Measurements from ENCODE around the gene TLE5.
"Not testable (repeated sequence)": the region's sequence is repeated elsewhere in the genome, so short reads cannot be mapped to it uniquely, and the experiment has no call there.

The TLE5 gene

DNA sequence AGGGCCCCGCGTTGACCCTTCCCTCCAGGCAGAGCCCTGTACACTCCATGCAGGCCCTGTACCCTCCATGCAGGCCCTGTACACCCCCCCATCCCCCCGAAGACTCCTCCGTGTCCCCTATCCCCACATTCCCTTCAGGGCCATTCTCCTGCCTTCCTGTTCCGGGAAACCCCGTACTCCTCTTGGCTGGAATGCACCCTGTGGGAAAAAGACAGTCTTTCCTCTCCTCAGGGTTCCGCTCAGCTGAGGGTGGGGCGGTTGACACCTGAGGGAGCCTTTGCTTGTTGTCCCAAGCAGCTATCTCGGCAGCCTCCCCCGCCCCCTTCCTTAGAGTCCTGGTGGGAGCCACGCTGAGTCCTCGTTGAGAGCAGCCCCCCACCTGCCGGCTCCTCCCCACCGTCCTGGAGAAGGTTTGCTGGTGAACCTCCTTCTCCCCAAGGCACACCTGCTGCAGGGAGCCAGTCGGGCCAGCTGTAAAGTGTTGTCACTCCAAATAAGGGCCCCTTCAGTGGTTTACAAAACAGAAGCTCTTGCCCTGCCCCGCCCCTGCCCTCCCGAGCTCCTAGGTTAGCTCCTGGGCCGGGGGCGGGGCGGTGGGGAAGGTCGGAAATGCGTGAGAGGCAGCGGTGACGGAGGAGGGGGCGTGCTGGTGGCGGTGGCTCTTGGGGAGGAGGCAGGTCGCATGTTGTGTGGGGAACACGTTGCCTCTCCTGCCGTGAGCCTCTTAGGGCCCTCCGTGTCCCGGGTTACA, 33.3 kb upstream of the TLE5 start:
- no peak for DNase-seq

DNA sequence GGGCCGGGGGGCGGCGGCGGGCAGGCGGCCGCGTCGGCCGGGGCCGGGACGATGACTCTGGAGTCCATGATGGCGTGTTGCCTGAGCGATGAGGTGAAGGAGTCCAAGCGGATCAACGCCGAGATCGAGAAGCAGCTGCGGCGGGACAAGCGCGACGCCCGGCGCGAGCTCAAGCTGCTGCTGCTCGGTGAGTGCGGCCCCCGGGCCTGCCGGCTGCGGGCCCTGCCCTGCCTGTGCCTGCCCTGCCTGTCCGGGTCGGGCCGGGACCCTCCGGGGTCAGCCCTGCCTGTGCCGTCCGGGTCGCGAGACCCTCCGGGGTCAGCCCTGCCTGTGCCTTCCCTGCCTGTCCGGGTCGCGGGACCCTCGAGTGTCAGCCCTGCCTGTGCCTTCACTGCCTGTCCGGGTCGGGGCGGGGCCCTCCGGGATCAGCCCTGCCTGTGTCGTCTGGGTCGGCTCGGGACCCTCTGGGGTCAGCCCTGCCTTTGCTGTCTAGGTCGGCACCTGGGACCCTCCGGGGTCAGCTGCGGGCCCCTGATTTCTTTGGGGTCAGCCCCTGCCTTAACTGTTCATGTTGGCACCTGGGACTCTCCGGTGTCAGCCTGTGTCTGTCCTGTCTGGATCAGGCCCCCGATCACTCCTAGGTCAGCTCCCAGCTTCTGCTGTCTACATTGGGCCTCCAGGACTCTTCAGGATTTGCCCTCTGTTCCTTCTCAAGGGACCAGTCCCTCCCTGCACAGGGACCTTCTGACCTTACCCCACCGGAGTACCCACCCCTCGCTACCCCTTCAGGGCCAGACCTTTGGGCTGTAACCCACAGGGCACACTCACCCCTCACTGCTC, 32.5 kb upstream of the TLE5 start:
- no peak for DNase-seq

DNA sequence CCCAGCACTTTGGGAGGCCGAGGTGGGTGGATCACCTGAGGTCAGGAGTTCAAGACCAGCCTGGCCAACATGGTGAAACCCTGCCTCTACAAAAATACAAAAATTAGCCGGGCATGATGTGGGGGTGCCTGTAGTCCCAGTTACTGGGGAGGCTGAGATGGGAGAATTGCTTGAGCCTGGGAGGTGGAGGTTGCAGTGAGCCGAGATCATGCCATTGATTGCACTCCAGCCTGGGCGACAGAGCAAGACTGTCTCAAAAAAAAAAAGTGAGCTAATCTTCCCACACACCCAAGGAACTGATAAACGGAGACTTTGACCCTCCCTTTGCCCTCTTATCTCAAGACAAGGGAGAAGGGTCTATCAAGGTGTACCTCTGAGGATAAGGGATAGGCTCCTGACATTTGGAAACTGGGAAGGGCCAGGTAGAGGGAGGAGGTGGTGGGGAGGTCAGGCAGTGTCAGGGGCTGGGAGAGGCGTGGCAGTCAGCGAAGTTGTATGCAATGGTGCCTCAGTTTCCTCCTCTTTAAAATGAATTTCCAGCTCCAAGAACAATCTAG, 27.1 kb upstream of the TLE5 start:
- not testable (repeated sequence) for DNase-seq

DNA sequence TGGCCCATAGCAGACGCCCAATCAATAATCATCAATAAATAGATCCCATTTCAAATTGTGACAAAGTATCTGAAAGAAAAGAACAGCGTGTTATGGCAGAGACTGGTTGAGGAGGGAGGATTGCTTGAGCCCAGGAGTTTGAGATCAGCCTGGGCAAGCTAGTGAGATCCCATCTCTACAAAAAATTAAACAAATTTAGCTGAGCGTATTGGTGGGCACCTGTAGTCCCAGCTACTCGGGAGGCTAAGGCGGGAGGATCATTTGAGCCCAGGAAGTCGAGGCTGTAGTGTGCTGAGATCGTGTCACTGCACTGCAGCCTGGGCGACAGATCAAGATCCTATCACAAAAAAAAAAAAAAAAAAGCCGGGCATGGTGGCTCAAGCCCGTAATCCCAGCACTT, 25.5 kb upstream of the TLE5 start:
- no peak for DNase-seq

DNA sequence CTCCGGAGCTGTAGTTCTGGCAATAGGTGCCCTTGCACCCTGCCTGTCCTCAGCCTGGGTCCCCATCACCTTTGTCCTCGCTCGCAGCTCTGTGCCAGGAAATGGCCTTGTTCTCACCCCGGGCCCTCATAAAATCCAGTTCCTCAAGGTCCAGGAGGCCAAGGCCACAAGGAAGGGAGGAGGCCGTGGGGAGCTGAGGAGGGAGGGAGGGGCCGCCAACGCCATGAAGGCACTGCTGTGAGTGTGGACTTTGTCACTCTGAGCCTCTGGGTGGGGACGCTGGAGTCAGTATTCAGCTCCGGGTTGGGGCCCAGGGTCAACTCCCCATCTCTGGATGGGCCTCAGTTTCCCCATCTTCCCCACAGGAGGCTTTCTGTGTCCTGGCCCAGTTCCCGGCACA, 22.6 kb upstream of the TLE5 start:
- no peak for DNase-seq

DNA sequence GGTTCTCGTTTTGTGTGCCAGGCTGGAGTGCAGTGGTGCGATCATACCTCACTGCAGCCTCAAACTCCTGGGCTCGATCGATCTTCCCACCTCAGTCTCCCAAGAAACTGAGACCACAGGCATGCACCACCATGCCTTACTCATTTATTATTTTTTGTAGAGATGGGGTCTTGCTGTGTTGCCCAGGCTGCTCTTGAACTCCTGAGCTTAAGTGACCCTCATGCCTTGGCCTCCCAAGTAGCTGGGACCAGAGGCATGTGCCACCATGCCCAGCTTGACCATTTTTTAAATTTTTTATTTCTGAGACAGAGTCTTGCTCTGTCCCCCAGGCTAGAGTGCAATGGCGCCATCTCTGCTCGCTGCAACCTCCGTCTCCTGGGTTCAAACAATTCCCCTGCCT, 21.7 kb upstream of the TLE5 start:
- no peak for DNase-seq

DNA sequence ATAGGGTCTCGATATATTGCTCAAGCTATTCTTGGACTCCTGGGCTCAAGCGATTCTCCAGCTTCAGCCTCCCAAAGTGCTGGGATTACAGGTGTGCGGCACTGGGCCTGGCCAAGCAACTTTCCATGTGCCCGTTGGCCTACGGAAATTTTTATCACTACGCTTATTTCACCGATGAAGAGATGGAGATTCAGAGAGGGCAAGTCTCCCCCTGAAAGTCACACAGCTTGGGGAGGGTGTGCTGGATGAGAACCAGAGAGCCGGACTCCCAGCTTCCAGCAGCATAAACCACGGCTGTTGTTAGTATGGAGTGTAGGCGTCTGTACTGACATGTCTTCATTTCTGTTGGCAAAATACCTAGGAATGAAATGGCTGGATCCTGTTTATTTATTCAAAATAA, 20.0 kb upstream of the TLE5 start:
- no peak for DNase-seq

DNA sequence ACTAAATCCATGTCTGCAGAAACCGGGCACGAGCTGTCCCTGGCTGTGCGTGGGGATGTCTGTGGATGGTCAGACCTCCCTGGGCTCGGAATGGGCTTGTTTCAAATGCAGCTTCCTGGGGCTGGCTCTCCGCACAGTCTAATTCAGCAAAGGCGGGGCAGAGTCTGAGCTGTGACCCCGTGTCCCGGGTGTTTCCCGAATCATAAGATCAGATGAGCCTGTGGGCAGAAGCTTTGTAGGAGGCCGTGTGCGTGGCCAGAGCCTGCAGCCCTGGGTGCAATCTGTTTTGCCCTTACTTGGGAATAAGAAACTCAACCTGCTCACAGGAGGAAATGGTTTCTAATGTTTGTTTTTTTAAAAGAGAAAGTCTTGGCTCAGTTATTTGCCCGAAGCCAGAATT, 18.0 kb upstream of the TLE5 start:
- no peak for DNase-seq

DNA sequence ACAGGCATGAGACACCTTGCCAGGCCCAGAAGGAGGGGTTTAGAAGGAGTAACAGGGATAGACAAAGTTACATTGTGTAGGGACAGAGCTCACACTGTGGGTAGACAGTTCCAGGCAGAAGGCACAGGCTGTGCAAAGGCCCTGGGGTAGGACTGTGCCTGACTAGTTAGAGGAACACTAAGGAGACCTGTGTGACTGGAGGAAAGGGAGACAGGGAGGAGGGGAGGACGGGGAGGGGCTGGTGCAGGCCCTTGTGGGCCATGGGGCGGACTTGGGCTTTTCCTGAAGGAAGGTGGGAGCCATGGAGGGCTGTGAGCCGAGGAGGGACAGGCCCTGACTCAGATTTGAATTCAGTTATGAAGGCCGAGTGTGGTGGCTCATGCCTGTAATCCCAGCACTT, 17.3 kb upstream of the TLE5 start:
- no peak for DNase-seq

DNA sequence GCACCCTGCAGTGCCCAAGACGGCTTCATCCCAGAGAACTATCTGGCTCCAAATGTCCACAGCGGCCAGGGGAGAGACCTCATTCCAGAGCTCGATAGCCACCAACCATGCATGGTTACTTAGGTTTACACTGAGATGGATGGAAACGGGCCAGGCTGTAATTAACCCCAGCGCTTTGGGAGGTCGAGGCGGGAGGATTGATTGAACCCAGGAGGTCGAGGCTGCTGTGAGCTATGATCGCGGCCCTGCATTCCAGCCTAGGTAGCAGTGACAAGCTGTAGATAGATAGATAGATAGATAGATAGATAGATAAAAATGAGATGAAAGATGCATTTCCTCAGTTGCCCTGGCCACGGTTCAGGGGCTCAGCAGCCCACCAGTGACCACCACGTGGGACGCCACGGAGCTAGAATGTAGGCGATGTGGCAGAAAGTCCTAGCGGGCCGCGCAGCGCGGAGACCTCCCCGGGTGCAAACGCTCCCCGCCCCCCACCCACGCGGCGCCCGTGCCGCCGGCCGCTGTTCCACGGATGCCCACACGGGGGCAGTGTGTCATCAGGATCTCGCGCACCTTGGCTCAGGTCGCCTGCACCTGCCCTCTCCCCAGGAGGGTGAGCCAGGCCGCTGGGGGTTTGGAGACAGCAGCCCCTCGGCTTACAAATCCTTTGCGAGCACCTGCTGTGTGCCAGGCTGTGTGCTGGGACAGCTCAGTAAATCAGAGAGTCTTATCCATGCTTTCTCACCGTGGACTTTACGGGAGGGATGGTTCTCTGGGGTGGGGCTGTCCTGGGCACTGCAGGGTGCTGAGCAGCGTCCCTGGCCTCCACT, 13.5 kb upstream of the TLE5 start:
- DNase-seq = peak; percentile 28

DNA sequence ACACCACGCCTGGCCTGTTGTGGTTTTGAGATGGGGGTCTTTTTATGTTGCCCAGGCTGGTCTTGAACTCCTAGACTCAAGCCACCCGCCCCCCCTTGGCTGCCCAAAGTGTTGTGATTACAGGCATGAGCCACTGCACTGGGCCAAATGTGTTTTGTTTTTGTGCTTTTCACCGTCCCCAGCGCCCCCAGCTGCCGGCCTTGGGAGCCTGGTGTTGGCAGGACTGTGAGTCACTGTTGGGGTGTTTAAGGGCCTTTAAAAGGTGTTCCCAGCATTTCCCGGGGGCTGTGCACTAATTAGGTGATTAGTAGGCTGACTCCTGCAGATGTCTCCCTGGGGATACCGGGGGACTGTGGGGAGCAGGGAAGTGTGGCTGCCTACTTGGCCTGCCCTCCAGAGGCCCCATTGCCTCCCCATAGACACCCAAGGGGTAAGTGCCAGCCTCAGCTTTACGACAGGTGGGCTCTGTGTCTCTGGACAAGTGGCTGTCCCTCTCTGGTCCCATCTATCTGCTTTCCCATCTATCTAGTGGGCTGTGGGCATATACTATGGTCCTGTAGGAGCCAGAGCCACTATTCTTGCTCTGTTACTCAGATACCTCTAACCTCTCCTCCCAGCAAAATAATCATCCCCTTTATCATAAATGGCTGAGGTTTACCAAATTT, 11.8 kb upstream of the TLE5 start:
- no peak for DNase-seq

DNA sequence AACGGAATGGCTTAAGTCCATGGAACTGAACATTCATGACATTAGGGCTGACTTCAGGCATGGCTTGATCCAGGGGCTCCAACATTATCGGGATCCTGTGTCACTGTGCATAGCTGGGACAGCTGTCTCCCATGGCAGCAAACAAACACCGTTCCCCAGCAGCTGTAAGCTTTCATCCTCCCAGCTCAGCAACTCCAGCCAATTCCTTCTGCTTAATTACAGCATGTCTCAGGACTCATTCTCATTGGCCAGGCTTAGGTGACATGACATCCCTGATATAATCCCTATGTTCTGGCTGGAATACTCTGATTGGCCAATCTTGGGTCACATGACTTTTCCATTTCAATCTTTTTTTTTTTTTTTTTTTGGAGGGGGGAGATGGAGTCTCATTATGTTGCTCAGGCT, 10.9 kb upstream of the TLE5 start:
- DNase-seq = no peak

DNA sequence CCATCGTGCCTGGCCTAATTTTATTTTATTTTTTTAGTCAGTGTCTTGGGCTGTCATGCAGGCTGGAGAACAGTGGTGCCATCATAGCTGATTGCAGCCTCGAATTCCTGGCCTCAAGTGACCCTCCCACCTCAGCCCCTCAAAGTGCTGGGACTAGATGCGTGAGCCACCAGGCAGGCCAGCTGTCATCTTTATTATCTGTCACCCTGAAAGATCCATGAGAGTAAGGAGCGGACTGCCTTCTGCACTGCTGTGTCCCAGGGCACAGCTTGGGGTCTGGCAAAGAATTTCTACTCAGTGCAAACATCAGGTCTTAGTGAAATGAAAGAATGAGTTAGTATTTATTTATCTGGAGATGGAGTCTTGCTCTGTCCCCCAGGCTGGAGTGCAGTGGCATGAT, 9.5 kb upstream of the TLE5 start:
- DNase-seq = no peak

DNA sequence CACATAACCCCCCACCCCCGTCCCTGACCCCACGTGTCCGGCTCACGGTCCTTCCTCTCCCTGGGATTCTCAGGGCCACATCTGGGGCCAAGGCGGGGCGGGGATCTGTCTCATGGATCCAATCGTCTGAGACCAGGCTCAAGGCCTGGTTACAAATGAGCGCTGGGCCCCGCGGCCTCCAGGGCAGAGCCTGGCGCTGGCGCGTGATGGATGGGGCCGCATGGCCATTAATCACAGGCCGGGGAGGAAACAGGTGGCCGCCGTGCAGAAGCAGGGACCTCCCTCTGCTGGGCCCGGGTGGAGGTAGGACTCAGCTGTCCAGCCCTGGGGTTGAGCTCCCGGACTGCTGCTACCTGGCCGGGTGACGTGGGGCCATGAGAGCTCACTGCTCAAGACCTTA, 5.8 kb upstream of the TLE5 start:
- DNase-seq = no peak

DNA sequence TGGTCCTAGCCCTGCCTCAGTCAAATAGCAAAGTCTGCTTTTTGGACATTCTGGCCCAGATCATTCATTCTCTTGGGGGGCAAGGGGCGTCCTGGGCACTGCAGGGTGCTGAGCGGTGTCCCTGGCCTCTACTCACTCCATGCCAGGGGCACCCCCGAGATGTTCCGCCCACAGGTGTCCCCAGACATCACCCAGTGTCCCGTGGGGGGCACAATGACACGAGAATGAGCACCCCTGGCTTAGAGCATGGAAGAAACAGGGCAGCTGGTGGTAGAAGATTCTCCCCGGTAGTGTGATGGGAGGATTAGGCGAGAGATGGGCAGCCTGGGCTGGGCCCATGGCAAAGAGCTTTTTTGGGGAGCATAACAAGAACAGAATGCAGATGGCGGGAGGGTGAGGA, 5.3 kb upstream of the TLE5 start:
- DNase-seq = no peak

DNA sequence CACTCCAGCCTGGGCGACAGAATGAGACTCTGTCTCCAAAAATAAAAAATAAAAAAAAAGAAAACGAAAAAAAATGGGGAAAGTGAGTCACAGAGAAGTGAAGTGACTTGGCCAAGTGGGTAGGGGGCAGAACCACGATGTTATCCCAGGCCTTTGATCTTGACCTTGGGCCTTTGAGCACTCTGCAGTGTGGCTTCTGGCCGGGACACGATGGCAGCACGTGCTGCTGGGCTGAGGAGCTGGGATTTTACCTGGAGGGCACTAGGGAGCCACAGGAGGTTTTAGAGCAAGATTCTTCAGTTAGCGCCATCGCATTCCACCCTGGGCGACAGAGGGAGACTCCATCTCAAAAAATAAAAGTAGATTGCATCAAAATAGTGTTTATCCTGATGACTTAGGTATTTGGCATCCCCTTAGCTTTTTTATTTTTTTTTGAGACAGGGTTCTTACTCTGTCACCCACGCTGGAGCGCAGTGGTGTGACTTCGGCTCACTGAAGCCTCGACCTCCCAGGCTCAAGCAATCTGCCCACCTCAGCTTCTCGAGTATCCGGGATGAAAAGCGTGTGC, 4.3 kb upstream of the TLE5 start:
- no peak for DNase-seq

DNA sequence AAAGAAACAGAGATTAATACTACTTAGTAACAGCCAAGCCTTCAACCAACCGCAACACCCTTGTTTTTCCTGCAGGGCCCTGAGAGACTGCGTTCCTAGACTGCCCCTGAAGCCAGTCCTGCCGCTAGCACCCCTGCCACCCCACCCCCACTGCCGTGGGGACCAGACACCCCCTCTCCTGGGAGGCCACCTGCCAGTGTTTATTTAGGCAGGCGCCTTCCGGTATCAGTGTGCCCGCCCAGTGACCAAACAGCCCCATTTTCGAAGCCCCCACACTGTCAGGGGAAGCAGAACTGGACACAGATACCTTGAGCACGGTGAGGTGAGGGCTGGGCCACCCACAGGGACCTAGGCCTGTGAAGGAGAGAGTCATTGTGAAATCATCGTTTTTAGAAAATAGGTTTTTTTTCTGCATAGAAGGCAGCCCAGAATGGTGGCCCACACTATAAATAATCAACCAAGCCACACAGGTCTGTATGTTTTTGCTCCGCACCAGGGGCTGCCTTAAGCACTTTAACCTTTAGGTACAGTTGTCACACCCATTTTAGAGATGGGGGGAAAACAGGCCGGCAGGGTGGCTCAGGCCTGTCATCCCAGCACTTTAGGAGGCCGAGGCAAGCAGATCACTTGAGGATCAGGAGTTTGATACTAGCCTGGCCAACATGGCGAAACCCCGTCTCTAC, 3.5 kb upstream of the TLE5 start:
- DNase-seq = no peak

DNA sequence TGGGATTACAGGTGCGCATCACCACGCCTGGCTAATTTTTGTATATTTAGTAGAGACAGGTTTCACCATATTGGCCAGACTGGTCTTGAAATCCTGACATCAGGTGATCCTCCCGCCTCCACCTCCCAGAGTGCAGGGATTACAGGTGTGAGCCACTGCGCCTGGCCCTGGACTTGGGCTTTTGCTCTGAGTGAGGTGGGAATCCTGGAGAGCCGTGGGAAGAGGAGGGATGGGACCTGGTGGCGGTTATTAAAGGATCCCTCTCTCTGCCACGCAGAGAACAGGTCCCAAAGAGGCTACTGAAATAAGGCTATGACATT, 1.7 kb upstream of the TLE5 start:
- DNase-seq = no peak

DNA sequence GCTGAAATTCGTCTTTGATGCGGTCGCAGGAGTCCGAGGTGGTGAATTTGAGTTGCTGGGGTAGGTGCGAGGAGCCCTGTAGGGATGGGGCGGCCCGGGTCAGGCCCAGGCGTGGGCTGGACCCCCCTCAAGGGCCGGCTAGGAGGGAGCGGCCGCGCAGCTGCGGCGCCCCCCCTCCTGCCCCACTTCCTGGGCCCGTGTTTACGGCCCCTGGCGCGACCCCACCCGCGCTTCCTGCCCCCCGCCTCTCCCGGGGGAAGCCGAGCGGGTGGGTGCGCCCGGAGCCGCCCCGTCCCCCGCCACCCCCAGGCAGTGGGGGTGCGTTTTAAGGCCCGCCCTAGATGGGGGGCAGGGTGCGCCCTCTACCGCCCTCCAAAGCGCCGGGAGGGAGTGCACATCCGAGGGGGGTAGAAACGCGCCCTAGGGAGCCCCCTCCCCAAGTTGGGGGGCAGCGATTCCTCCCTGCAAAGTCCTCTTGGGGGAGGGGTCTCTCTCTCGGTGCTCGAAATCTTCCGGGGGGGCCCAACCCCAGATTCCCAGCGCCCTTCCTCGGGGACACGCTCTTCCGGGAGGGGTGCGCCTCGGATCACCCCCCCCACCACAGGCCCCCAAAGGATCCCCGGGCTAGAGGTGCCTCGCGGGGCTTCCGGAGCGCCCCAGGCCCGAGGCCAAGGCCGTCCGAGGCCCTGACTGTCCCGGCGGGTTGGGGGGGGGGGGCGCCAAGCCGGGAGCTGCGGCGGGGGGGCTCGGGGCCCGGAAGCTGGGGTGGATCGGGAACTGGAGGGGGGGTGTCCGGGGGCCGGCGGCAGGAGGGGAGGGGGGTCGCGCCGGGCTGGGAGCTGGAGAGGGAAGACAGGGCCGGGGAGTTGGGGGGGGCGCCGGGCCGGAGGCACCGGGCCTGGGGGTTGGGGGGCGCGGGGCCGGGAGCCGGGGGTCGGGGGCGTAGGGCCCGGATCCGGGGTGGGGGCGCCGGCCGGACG, 823 bp downstream of the TLE5 start:
- DNase-seq = no peak

DNA sequence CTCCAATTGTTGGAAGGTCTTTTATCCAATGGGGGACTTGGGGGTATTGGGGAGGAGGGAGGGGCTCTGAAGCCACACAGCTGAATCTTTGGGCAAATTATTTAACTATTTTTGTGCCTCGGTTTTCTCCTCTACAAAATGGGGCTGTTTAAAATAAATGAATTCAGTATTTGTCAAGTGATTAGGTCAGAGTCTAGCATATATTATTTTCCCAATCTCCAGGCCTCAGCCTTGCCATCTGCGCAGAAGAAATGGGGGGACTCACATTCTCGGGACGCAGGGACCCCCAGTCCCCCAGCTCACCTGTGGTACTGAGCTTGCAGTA, 1.5 kb downstream of the TLE5 start:
- no peak for DNase-seq

DNA sequence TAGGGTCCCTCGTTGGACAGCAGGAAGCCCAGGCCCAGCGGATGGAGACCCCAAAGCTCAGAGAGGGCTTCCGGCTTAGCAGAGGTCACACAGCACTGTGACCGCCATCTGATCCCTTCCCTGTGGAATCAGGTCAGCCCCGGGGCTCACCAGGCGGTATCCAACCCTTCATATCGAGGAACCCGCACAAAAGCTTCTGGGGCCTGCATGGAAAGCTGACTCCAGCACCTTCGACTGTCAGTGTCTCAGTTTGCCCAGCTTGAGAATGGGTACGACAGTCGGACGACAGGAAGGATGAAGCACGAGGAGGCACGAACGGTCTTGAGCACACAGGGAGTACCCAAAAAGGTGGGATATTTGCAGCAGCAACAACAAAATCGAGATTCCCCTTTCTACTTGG, 2.6 kb downstream of the TLE5 start:
- DNase-seq = no peak

All from NK-92 treated with Interleukin-12 subunit alpha and Interleukin-12 subunit beta, amount 100 ng/mL, for 24 hours (cell line).